Measurements from ENCODE around the gene SPIRE2. TPM values are rescaled to one million over a fixed set of nuclear protein-coding genes. Genes with fewer than 3 reads are reported as not detected.

The SPIRE2 gene
- total and polyA plus RNA-seq, 2 of the 13 experiments (the other 11 are each of a cell fraction or from before 2014, with no cell fraction given), result 13.3 to 37.5 TPM

GRCh38 chr16:89829630-89830437 lies 1.6 kb downstream of the SPIRE2 start (continued):
- peak; percentile 55; the same call in 1 of the 2 replicates for TF ChIP-seq SOX5 (CRISPR knock-in tag; IDR thresholded peaks at IDR 0.05; ENCODE audit: borderline replicate concordance)
- TF ChIP-seq ZNF672 (CRISPR knock-in tag; IDR thresholded peaks at IDR 0.05), result no peak
- TF ChIP-seq ZNF407 (CRISPR knock-in tag; IDR thresholded peaks at IDR 0.05; ENCODE audit: not compliant biosample characterization), result peak; percentile 40
- peak; percentile 66; the same call in 1 of the 2 replicates for TF ChIP-seq NKX3-1 (CRISPR knock-in tag; IDR thresholded peaks at IDR 0.05)
- TF ChIP-seq KLF13 (CRISPR knock-in tag; IDR thresholded peaks at IDR 0.05), result 0 out of 2 replicates have a peak, but pooled peaks have one; percentile 68
- no peak for TF ChIP-seq MAFG (CRISPR knock-in tag; IDR thresholded peaks at IDR 0.05)
- peak; percentile 31; the same call in 1 of the 2 replicates for TF ChIP-seq MYC (CRISPR knock-in tag; IDR thresholded peaks at IDR 0.05; ENCODE audit: borderline replicate concordance)
- peak in 1 of 2 experiments; percentile 46; a peak in 1 of 4 replicates for TF ChIP-seq EP300 (IDR thresholded peaks at IDR 0.05; ENCODE audit: low read depth in 2 of 2, low read length in 2 of 2)
- 0 out of 2 replicates have a peak, but pooled peaks have one; percentile 20 for TF ChIP-seq EP300 (CRISPR knock-in tag; IDR thresholded peaks at IDR 0.05; ENCODE audit: borderline replicate concordance)
- peak; percentile 28; the same call in 1 of the 2 replicates for TF ChIP-seq FOSL2 (CRISPR knock-in tag; IDR thresholded peaks at IDR 0.05)
- TF ChIP-seq E2F1 (CRISPR knock-in tag; IDR thresholded peaks at IDR 0.05), result 0 out of 2 replicates have a peak, but pooled peaks have one; percentile 45
- TF ChIP-seq RBFOX2 (IDR thresholded peaks at IDR 0.05; ENCODE audit: low read depth, low read length), result peak; percentile 54
- no peak; the same call in 1 of the 2 replicates for TF ChIP-seq YEATS2 (CRISPR knock-in tag; IDR thresholded peaks at IDR 0.05; ENCODE audit: borderline replicate concordance)
- TF ChIP-seq NFYB (CRISPR knock-in tag; IDR thresholded peaks at IDR 0.05), result 0 out of 2 replicates have a peak, but pooled peaks have one; percentile 16
- TF ChIP-seq ZFP1 (CRISPR knock-in tag; IDR thresholded peaks at IDR 0.05), result no peak
- peak; percentile 89 for TF ChIP-seq ZNF280B (CRISPR knock-in tag; IDR thresholded peaks at IDR 0.05; ENCODE audit: borderline replicate concordance)
- peak; percentile 71 for TF ChIP-seq THAP11 (CRISPR knock-in tag; IDR thresholded peaks at IDR 0.05)
- TF ChIP-seq TEAD3 (CRISPR knock-in tag; optimal IDR thresholded peaks at IDR 0.05; ENCODE audit: borderline replicate concordance), result peak; percentile 37
- TF ChIP-seq YEATS4 (CRISPR knock-in tag; IDR thresholded peaks at IDR 0.05; ENCODE audit: borderline replicate concordance), result peak; percentile 32; the same call in 1 of the 2 replicates

All from HepG2 (cell line).